ENCODE results near the gene CNN3. TPM values are rescaled to one million over a fixed set of nuclear protein-coding genes. Genes with fewer than 3 reads are reported as not detected.
"Not testable (repeated sequence)": the region's sequence is repeated elsewhere in the genome, so short reads cannot be mapped to it uniquely, and the experiment has no call there.

CNN3 gene
- total RNA-seq, 1 donor from 2014 or later, result 669 TPM

DNA sequence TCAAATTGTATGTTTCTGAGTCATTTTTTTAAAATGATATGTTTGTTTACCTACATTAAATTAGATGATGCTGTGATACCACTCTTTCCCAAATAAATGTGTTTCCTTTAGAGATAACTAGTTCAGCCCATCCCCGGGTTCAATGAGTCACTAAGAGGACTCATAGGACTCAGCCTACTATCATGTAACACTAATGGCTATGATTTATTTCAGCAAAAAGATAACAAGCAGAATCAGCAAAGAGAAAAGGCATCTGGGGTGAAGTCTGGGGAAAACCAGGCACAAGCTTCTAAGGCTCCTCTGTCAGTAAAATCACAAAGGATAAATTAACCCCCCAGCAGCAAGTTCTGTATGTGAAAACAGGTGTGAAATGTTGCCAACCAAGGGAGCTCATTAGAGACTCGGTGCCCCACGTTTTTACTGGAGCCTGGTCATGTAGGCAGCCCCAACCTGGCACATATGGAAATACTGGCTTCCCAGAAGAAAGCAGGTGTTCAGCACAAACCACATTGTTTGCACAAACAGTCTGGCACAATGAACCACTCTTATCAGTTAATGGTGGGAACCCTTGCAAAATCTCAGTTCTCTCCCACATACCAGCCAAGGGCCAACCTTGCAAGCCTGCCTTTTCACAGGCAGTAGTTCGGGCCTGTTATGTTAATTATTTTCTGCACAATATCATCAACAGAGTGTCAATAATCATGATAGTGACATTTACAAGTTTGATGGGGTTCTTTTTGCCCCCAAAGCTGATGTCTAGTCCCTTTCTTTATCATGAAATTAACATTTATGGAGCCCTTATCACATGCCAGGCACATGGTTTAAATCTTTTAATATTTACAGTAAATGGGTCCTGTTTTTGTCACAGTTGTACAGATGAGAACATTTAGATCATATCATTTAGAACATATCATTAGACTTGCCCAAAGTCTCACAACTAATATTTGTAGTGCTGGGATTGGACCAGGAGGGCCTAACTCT lies 23.1 kb upstream of the CNN3 start:
- no peak for DNase-seq (ENCODE audit: low read depth in 2 of 2)

DNA sequence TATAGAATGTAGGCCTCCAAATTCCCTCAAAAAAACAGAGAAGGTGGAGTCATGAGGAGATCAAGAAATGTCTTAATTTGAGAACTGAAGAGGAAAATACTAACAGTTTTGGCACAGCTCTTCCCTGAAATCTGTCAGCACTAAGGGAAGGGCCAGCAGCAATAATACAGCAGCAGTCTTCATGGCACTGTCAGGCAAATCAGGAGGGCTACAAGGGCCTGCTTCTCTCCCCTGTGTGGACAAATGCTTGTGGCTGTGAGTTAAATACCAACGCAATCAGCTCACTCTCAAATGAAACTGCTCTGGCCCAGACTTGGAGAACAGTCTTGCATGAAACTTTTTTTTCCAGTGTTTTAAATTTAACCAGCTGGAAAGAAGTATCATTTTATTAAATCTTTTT lies 20.5 kb upstream of the CNN3 start:
- DNase-seq (ENCODE audit: low read depth in 2 of 2), result no peak

DNA sequence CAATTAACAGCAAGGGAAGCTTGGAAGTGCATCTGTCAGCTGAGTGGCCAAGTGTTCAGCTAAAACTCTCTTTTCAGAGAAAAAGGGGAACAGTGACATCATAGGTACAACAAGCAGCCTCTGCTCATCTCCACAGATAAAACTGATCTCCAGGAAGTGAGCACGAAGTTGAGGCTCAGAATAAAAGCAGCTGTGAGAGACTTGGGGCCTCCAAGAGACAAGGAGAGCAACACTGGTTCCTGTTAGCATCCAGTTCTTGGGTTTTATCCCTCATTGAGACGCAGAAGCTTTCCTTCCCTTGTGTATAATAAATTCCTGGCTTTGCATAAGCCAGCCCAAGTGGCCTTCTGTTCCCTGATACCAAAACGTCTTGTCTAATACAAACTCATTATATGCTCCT lies 20.0 kb upstream of the CNN3 start:
- DNase-seq (ENCODE audit: low read depth in 2 of 2), result no peak

DNA sequence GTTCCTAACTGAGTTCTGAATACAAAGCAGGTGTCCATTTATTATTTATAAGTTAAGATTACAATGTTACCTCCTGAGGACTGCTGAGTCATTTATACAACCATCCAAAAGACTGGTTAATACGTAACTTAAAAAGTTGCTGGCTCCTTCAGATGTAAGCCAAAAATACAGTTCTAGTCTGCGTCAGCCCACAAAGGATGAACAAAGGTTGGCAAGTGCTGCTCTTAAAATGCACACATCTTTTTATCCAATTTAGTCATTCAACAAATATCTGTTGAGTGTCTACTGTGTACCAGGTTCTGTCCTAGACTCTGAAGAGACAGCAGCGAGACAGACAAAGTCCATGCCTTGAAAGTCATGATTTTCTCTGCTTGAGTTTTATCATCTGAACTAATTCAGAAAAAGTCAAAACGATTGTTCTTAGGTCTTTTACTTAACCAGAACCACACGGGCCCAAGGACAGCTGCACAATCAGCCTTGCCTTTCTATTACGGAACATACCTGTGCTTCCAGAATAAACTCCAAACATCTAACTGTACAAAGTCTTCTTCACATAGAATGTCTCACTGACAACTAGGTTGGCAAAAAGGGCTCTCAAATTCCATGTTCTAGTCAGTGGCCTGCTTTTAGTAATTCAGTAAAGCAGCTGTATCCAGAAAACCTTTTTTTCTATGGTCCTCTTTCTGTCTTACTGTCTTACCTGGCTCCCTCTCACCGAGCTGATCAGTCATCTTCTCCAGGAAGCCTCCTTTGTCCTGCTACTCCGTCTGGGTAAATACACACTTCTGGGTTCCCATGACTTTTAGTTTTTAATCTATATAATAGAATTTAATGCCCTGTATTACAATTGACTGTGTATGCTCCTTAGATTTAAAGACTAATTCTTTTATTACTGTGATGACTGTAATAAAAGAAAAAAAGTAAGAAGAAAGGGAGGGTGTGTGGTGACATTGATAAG lies 15.5 kb upstream of the CNN3 start:
- DNase-seq (ENCODE audit: low read depth in 2 of 2), result no peak

DNA sequence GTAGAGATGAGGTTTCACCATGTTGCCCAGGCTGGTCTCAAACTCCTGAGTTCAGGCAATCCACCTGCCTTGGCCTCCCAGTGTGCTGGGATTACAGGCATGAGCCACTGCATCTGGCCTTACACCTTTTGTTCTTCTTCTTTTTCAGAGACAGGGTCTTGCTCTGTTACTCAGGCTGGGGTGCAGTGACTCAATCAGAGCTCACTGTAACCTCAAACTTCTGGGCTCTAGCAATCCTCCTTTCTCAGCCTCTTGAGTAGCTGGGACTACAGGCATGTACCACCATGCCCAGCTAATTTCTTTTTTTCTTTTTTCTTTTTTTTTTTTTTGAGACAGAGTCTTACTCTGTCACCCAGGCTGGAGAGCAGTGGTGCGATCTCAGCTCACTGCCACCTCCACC lies 14.6 kb upstream of the CNN3 start:
- DNase-seq (ENCODE audit: low read depth in 2 of 2), result not testable (repeated sequence)

DNA sequence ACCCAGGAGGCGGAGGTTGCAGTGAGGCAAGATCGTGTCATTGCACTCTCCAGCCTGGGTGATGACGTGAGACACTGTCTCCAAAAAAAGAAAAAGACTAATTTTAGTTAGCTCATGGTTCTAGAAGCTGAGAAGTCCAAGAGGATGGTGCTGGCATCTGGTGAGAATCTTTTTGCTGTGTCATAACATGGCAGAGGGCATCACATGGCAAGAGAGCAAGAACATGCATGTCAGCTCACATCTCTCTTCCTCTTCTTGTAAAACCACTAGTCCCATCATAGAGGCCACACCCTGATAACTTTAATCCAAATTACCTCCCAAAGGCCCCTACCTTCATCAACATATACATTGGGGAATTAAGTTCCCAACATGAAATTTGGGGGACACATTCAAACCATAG lies 13.8 kb upstream of the CNN3 start:
- no peak for DNase-seq (ENCODE audit: low read depth in 2 of 2)

DNA sequence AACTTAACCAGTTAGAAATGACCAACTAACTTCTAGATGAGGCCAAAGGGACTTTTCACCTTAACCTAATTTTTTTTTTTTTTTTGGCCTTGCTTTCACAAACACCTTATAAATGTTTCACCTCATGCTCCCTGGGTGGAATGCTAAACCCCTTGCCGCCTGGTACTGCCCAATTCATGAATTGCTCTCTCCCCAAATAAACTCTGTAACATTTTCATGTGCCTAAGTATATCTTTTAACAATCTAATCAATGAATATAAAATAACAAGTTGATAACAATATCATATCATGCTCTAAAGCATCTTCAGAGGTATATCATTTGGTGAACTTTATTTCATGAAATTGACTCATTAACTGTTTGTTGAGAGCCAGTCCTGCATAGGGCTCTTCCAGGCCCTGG lies 10.9 kb upstream of the CNN3 start:
- no peak for DNase-seq (ENCODE audit: low read depth in 2 of 2)

DNA sequence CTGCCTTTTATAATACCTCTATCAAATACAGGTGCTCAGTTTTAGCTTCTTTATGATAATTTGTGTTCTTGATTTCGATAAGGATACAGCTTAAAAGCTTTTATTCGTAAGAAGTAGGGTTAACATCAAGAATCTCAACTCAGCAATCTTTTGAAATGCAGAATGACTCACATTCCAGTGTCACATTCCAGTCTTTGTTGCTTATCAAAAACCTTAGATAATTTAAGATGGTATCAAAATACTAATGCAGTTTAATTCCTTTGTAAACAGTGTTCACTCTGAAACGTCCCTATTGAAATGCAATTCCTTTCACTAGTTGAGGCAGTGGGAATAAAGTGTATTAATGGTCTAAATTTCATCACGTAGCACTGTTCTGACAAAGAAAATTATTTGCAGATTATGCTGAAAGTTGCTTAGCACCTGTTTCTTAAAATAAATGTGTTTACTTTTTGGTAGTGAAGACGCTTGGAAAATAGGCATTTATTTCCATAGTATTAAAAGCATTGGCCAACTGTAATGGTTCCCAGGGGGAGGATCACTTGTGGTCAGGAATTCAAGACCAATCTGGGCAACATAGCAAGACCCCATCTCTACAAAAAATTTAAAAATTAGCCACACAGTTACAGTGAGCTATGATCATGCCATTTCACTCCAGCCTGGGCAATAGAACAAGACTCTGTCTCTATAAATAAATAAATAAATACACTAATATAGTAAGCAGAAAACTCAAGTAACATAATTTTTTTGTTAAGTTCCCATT lies 10.1 kb upstream of the CNN3 start:
- peak in 1 of 2 donors; percentile 13 for DNase-seq (ENCODE audit: low read depth in 2 of 2)

DNA sequence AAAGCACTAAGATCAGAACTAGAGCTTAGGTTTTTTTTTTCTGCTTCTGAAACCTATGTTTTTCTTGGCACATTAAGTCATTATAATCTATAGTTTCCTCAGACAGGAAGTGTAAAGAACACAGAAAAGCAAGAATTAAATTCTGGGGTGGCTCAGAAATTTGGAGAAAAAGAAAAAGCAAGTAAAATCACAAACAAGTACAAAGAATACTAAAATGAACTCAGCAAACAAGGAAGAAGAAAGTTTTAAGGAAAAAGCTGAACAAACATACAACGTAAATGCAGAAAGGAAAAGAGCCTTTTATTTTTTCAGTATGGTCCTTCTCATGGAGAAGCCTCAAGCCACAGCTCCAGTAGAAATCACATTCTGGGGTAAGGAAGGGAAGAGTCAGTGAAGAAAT lies 8.6 kb upstream of the CNN3 start:
- no peak for DNase-seq (ENCODE audit: low read depth in 2 of 2)

DNA sequence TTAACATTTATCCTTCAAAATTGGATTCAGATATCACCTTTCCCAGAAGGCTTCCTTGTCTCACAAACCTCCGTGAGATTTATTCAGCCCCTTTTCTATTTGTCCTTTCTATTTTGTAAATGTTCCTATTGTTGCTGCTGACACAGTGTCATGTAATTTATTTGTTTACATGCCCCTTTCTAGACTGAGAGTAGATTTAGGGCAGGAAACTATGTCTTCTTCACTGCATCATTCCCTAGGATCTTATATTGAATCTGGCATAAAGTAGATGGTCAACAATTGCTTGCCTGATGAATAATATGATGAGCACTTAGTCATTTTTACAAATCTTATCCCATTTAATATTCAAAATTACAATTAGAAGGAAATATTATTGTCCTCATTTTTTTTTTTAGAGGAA lies 8.1 kb upstream of the CNN3 start:
- DNase-seq (ENCODE audit: low read depth in 2 of 2), result no peak

DNA sequence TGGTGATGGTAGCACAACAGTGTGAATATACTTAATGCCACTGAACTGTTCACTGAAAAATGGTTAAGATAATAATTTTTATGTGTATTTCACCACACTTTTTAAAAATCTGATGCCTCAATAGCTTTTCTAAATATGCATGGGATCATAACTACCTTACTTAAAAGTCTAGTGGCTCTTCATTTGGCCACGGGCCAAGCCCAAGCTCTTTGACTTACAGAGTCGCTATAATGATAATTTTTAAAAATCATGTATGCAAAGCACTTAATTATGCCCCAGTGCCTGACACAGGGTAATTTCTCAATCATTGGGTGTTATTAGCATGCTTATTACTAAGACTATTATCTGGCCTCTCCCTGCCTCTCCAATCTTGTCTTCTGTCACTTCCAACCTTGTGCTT lies 7.6 kb upstream of the CNN3 start:
- no peak for DNase-seq (ENCODE audit: low read depth in 2 of 2)

DNA sequence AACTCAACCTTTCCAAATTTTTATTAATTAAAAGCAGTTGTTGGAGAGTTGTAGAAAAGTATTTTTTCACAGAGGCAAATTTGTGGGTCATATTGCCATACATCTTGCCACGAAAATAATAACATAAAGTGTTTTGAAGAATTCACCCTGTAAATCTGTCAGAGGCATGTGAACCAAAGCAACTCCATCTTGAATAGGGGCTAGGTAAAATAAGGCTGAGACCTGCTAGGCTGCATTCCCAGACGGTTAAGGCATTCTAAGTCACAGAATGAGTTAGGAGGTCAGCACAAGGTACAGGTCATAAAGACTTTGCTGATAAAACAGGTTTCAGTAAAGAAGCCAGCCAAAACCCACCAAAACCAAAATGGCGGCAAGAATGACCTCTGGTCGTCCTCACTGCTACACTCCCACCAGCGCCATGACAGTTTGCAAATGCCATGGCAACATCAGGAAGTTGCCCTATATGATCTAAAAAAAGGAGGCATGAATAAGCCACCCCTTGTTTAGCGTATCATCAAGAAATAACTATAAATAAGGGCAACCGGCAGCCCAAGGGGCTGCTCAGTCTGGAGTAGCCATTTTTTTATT lies 4.4 kb upstream of the CNN3 start:
- no peak for DNase-seq (ENCODE audit: low read depth in 2 of 2)

DNA sequence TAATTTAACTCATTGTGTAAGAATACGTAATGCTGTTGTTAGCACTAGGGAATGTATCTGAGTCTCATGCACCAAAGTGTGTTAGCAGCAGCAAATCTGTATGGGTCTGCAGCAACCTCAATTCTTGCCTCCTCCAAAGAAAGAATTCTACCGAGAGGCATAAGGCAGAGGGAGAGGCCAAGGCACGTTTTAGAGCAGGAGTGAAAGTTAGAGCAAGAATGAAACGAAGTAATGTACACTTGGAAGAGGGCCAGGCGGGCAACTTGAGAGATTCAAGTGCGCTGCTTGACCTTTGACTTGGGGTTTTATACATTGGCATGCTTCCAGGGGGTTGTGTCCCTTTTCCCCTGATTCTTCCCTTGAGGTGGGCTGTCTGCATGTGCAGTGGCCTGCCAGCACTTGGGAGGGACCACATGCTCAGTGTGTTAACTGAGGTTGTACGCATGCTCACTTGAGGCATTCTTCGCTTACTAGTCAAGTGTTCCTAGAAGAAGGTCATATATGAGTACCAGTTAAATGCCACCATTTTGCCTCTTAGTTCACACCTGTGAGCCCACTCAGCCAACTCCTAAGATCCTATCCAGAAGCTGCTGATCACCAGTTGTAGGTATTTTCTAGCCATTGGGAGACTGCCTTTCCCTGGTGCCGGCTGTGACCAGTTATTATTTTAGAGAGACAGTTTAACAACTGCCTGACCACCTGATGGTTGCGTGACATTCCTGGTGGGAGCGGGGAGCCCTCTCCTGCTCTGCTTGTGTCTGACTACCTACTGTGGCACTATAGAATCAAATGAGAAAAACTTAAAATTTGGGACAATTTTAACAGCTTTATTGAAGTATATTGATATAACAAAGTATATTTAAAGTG lies 2.7 kb upstream of the CNN3 start:
- DNase-seq (ENCODE audit: low read depth in 2 of 2), result no peak

DNA sequence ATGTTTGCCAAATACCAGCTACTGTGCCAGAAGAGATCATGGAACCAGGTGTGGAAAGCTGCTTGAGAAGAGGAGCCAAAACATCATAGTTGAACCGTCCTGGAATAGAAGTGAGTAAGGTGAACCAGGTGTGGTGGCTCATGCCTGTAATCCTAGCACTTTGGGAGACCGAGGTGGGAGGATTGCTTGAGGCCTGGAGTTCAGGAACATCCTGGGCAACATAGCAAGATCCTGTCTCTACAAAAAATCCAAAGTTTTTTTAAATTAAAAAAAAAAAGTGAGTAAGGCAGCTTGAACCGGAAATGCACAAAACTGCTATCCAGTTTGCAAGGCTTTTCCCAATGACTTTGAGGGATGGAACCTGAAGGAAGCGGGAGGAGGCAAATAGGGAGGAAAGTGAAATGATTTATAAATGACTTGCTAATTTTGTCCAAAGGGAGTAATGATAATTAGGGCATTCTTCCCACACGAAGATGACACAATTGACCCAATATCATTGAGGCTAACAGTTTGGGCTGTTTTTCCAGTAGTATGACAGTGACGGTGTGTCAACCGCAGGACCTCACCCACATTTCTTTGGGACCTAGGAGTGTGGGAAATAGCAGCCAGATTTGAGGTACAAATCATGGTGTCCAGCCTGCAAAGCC lies 1.5 kb upstream of the CNN3 start:
- no peak for DNase-seq (ENCODE audit: low read depth in 2 of 2)

DNA sequence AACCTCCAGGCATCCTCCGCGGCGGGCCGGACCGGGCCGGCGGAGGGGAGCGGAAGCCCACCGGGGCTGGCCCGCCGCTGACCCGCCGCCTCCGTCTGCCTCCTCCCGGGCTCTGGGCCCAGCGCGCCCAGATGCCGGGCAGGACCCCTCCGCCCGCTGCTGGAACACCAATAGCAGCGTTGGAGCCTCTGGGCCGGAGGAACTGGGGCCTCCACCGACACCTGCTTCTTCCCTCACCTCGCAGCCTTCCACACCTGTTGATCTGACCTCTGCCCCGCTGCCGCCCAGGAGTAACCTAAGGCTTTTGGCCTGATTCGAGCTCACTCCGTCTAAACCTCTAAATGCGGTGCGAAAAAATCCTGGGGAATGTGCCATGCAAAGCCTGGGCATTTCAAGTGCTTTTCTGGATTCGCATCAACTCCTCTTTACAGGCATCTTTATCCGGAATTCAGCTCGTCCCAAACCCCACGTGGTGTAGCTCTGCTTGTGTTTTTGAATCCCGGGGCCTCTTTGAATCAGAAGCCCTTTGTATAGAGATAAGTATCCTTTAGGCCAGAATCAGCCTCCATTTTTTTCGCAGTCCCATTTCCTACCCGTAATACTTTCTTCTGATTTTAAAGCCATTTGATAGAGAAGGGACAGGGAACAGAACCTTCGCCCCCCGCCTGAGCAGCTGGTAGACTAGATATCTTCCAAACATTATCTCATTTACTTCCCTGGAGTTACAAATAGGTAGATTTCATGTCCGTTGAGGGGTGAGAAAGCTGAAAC lies 680 bp upstream of the CNN3 start:
- DNase-seq (ENCODE audit: low read depth in 2 of 2), result peak; percentile 35 to 63

DNA sequence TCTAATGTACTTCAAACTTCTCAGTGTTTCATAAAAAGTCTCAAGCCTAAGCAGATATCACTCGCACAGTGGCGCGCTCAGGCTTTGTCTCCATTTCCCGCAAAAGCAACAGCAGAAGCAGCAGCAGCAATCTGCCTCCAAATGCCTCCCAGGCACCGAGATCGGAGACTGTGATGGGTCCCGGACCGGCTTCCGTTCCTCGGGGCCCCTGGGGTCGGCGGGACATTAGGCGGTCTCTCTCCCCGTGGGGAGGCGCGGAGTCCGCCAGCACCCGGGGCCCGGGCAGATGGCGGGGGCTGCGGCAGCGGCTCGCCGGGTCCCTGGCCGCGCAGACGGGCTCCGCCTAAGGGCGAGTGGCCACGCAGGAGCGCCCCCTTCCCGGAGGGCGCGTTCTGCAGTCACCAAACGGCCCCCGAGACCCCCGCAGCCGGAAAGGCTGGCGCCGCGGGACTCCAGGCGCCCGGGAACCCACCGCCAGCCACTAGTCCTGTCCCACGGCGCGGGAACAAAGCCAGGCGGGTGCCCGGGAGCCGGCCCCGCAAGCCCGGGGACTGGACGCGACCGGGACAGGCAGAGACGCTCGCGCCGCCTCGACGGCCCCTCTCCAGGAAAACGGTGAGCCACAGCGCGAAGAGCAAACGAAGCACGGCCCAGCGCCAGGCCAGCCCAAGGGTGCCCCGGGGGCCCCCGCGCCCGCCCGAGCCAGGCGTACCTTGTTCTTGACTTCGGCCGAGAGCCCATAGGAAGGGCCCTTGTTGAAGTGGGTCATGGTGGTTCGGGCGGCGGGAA lies 590 bp downstream of the CNN3 start:
- DNase-seq (ENCODE audit: low read depth in 2 of 2), result peak; percentile 72 to 81

DNA sequence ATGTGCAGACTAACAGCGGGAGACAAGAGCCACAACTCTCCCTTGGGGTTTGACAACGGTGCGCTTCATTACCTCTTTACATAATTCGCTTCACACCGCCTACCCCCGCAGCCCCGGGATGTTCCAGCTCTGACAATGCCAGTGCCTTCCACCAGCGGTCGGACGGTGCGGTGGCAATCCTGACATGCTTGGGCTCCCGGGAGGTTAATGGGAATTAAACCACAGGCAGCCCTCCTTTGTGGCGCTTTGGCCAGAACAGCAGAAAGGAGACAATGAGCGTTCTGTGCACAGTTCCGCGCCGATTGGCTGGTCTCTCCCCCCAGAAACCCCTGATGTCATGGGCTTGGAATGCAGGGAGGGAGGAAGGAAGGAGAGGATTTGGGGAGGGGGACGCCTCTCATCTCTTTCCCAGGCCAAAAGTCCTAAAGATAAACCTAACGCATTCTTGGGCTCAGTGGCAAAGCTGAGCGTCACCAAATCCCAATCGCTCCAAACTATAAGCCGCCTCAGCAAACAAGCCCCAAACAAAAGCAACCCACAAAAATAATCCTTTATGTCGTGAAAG lies 1.3 kb downstream of the CNN3 start:
- DNase-seq (ENCODE audit: low read depth in 2 of 2), result peak; percentile 83 to 84

DNA sequence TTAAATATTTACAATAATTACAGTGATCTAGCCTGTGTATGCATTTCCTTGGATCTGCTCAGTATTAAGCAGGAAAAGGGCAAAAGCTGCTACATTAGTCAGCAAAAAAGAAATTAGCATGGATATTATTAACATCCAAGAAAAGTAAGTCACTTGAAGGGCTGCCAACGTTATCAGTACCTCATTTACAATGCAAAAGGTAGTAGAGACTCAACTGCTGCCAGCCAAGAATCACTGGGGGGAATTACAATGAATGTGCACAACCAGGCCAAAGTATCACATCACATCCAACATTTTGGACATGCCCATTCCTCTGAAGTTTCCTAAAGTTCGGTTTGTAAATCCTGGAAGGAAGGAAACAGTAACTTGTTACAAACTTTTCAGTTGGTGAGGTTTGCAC lies 1.9 kb downstream of the CNN3 start:
- DNase-seq (ENCODE audit: low read depth in 2 of 2), result peak; percentile 34 to 45
